Epithelial cell of prostate (primary cell): ENCODE measurements around the gene SLN.

ENCODE experiments used
- DNase-seq: peaks from one replicate; pipeline ENCODE4 v3.0.0-alpha.2; 2011; ENCODE audit warnings: low read depth, low spot score
- H3K27ac ChIP-seq: fragments of 450-650 bp; 2 replicates; pipeline ENCODE4 v1.5.1; 2017; ENCODE audit warnings: mild to moderate bottlenecking

The SLN gene

DNA sequence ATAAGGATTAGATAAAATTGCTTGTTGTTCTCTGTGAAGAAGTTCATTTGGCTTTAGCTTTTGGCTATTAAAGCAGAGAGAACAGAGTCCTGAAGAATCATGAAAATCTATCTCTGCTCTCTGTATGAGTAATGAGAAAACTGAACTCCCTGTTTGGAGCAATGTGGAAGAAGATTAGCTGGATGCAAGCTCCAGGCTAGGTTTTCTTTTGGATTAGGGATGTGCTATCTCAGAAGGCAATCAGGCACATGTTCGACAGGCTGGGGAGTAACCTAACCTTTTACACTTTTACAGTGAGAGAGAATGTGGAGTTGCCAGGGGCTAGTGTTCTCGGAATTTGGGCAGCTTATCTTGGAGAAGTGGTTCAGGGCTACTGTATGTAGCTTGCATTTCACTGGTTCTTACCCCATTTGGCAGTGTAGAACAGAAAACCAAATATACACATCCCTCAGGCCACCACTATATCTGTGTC is 8.5 kb upstream of the SLN start:
- no peak for DNase-seq
- H3K27ac ChIP-seq = no peak overlapping the region

DNA sequence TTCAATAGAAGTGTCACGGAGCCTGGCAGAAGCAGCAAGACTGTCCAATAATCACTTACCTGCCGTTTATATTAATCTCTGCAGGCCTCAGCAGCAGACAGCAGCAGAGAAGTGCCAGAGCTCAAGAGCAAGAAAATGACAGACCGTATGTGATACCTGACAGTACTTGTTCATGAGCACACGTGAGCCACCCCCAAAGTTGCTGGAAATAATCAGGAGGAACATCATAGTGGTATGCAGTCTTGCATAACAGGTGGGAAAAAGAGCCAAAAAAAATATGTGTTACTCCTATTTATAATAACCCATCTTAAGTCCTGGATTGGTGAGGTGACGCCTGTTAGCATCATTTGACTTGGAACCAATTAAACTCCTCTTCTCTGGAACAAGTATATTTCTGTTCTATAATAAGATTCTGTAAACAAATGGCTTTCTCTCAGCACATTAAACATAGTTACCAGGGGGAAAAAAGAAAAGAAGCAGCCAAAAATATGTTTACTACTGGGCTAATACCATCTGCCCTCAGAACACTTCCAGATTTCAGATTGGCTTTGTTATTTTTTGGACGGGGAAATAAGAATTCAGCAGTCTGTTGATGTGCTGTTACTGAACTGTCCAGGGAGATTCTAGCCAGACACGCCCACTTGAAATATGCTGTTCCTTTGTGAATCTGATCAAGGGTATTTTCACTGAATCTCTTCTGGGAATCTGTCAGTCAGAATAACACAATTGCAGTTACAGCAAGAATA is 7.9 kb upstream of the SLN start:
- no peak for DNase-seq
- no peak overlapping the region for H3K27ac ChIP-seq

DNA sequence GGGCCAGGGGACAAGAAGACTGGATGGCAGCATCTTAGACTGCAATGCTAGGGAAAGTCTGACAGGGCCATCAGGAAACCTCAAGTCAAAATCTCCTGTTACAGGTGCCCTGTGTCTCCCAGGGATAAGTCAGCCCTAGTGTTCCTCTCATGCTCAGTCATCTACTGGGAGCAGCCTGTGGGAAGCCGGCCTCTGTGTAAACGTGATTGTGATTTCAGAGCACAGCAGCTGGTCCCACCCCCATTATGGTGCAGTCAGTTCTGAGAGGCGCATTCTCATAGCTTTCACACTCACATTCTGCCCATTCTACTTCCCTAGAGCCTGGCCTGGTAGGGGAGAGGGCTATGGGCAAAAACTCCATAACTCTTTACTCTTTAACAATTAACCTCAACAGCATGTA is 7.2 kb upstream of the SLN start:
- H3K27ac ChIP-seq = no peak overlapping the region
- no peak for DNase-seq

DNA sequence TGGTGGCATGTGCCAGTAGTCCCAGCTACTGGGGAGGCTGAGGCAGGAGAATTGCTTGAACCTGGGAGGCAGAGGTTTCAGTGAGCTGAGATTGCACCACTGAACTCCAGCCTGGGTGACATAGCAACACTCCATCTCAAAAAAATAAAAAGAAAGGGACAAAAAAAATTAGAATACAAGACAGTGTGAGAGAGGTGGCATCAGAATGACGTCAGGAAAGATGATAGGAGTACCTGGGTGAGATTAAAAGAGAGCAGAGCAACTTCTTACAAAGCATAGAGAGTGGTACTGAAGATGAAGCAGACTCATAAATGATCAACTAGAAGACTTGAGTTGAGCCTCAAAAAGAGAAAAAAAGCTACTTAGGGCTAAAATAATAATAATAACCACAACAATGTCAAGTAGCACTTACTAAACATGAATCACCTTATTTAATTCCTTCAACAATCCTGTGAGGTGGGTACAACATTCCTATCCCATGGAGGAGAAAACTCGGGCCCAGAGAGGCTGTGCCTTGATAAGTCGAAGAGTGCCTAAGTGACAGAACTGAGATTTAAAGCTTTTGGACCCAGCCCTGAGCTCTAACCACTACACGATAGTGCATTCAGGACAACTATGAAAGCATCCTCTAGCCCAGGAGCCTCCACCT is 5.2 kb upstream of the SLN start:
- no peak for DNase-seq

DNA sequence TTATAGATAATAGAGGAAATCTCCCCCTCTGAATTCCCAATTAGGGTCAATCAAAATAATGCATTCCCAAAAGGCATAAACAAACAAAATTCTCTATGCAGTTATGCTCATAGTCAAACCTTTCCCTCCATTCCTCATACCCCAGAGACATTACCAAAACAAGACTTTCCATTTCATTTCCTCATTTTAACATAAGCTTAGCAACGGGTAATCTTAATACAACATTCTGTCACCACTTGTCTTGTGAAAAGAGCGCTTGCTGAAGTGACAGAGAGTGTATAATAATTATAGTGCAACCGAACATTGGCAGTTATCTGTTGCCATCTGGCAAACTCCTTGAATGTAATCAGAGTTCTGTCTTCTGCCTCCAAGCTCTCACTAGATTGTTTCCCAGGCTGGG is 1.2 kb upstream of the SLN start:
- no peak for DNase-seq
- H3K27ac ChIP-seq = no peak overlapping the region

More for the DNA sequence above, 5.2 kb upstream of the SLN start:
- no peak overlapping the region for H3K27ac ChIP-seq

DNA sequence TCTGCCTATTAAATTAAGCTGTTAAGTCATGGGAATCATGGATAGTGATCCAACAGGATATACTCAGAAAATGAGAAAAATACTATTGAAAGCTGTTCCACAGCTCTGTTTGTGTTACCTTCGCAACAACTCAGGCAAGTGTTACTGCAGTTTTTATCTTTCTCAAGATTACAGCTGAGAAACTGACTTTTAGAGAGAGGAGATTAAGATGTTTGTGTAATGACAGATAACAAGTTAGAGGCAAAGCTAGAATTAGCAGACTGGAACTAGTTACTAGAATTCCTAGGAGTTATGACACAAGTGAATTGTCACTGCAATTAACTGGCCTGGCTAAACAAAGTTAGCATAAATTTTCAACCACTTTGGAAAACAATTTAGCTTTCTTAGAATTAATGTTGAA is 1.6 kb downstream of the SLN start:
- no peak for DNase-seq

DNA sequence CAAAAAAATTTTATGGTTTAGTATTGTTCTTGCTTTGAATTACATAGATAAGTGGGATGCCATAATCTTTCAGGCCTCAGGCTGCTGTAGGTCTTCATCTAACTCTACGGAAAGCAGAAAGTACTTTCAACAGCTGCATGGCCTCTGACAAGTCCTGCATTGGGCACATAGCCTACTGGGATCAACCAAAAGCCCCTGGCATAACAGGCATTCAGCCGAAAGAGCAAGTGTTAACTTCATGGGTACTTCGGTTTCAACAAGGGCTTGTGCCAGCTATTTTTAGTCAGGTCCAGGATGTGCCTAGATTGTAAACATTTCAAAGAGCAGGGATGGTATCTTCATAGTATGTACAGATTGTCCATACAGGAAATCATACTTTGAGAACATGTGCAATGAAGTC is 3.1 kb downstream of the SLN start:
- no peak for DNase-seq
- H3K27ac ChIP-seq = no peak overlapping the region

More for the DNA sequence above, 1.6 kb downstream of the SLN start:
- H3K27ac ChIP-seq = no peak overlapping the region

DNA sequence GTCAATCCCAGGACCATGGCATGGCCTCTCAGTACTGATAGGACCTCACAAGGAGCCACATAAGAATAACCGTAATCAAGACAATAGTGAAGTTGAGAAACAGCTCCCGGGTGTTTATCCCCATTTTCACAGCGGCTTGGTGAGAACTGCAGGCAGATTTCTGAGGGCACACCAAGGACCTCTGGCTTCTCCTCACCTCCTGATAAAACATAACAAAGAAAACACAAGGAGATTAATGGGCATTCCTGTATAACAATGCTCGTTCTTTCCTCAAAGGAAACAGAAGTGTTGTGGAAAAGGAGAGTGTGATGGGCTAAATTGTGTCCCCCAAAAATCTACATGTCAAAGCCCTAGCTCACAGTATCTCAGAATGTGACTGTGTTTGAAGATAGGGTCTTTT is 4.0 kb downstream of the SLN start:
- no peak overlapping the region for H3K27ac ChIP-seq
- no peak for DNase-seq

DNA sequence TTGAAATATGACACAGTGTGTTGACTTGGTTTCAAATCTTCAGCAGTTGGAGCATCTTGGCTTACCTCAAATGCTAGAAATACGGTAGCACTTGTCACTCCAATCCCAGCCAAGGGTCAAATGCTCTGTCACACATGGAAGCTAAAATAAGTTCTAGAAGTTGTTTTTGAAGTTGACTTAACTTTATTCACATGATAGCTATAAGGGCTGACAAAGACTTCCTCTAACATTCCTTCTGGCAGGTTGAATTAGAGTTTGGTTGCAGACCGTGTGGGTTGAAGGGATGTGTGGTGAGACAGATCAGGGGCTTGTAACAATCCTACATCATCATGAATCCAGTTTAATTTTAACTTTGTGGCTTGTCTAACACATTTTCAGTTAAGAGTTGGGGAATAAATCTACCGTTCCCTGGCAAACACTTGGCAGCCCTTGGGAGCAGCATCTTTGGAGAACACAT is 4.6 kb downstream of the SLN start:
- H3K27ac ChIP-seq = no peak overlapping the region
- DNase-seq = no peak

DNA sequence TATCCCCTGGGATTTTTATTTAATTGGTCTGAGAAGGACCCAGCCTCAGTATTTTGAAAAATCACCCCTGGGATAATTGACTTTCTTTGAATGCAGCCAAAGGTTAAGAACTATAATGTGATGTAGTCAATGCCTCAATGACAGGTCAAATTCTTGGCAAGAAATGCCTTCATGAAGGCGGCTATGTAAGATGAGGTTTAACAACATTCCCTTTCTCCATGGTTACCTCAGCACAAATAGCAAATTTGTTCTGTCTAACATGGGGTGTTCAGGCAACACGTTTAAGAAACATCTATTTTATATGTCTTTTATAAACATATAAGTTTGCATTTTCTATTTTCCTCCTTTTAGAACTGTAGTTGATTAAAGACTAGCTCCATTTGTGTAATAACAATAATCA is 5.3 kb downstream of the SLN start:
- DNase-seq = no peak
- H3K27ac ChIP-seq = no peak overlapping the region

DNA sequence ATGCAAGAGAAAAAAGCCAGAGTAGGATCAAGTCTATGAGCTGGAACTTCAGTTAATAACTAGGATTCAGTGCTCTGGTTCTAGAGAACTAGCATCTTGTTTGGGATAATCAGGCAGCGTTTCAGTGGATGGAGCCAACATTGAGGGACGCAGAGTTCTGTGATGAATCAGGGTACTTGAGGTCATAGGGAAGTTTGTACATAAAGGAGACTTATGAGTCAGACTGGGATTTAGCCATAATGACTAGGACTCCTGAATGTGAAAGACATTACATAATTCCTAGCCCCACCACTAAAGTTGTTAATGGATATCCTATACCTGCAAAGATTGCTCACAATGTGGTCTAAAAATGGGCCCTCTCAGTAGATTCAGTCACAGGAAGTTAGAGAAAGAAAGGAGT is 6.8 kb downstream of the SLN start:
- peak overlapping the region; percentile 3 for H3K27ac ChIP-seq
- DNase-seq = peak; percentile 79

DNA sequence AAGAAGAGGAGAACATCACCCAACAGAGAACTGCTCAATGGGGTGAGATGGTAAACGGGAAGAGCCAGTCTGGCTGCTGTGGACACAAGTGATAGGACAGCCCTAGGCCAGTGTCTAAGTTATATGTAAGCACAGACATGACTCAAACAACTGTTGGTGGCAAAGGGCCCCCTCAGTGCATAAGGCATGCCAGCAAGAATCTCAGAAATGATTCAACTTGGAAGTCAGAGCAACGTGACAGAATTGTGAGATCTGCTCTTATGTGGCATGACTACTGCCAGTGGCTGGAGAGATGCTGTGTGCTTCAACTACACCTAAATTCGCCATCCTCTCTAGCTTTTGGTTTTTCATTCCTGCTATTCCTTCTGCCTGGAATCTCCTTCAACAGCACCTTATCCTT is 7.4 kb downstream of the SLN start:
- H3K27ac ChIP-seq = peak overlapping the region; percentile 3
- peak; percentile 22 for DNase-seq

DNA sequence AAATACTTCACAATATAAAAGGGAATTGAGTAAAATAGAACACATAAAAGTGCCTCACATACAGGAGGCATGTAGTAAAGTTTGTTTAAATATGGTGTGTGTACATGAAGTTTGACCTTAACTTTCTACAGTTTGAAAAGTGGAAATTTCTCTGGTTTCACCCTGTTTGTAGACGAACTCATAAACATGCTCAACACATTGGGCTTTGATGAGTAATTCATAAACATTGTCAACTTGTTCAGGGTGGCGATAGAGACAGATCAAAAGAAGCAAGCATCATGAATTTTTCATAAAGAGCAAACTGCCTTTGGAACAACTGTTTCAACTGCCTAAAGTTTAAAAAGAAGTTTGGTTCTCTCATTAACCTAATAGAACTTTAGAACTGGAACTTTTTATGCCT is 9.1 kb downstream of the SLN start:
- no peak for DNase-seq
- no peak overlapping the region for H3K27ac ChIP-seq

DNA sequence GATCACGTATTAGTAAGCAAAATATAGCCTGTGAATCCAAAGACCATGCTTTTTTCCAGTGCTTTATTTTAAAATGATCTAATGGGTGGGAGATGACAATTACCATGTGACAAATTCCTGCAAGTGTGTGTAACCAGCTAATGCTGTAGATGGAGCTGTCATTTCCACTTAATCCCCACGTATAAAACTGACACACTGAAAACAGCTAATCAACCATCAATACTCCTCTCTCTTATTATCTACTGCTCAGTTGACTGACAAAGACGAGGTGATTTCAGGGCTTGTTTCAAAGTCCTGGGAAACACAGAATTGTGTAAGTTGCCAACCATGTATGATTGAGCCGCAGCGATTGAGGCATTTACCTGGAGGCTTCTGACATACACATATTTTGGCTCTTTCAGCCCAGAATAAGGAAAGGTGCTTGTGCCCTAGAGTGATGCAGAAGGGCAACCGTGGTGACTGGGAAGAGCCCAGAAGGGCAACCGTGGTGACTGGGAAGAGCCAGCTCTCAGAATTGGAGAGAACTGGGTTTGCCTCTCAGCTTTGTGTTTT is 9.7 kb downstream of the SLN start:
- H3K27ac ChIP-seq = no peak overlapping the region

DNA sequence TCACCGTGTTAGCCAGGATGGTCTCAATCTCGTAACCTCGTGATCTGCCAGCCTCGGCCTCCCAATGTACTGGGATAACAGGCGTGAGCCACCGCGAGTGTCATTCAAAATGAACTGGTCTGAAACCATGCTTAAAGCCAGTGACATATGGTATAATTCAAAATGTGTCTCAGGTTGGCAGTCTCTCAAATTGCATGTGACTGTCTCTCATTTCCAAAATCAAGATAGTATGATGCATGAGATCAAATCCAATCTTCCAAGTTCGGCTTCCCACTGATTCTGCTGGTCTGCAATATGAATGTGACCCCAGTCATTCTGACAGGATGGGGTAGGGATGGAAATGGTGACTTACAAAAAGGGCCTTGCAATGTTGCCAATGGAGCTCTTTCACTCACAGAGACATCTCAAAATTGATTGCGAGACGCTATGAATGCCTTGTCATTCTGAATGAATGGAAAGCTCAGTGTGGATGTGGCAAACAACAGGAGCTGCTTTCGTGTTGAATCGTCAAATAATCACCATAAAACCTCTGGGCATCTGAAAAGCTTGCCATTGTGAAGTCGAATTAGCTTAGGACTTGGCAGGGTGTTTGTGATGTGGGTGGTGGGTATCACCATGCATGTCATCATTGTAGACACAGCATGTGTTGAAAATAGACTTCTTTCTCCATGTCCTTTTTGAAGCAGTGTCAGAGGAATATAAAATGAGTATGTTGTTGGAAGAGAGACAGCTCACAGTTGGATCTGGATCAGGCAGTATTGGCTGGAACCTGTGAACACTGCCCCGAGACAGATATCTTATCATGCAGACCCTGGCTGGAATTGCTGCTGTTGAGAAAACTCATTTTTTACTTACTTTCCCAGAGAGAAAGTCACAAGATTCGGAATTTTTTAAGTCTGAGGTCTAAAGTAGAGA is 12.2 kb downstream of the SLN start:
- DNase-seq = no peak
- H3K27ac ChIP-seq = no peak overlapping the region

More for the DNA sequence above, 9.7 kb downstream of the SLN start:
- DNase-seq = no peak

DNA sequence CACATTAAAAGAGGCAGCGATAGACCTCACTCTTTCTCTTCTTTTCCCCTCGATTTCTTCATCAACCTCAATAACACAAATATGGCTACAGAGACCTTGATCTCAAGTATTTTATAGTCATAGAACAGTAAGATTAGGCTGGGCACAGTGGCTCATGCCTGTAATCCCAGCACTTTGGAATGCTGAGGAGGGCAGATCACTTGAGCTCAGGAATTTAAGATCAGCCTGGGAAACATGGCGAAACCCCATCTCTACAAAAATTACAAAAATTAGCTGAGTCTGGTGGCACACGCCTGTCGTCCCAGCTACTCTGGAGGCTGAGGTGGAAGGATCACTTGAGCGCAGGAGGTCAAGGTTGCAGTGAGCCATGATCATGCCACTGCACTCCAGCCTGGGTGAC is 14.6 kb downstream of the SLN start:
- no peak for DNase-seq

DNA sequence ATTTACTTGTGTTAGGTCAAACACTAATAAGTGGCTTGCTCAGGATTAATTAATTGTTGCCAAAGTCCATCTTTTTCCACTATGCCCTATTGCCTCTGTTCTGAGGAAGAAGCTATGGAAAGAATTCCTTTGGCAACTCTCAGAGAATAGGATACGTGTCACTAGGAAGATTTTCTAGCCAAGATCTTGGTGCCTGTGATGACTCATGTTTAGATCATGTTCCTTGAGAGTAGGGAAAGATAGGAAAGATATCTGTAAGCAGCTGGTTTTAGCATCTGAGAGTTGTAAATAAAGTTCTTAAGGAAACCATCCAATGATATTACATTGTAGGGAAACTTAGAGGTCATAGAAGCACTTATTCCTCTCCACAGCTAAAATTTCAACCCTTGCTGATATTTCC is 15.7 kb downstream of the SLN start:
- H3K27ac ChIP-seq = no peak overlapping the region
- DNase-seq = peak; percentile 12

More for the DNA sequence above, 14.6 kb downstream of the SLN start:
- H3K27ac ChIP-seq = no peak overlapping the region

DNA sequence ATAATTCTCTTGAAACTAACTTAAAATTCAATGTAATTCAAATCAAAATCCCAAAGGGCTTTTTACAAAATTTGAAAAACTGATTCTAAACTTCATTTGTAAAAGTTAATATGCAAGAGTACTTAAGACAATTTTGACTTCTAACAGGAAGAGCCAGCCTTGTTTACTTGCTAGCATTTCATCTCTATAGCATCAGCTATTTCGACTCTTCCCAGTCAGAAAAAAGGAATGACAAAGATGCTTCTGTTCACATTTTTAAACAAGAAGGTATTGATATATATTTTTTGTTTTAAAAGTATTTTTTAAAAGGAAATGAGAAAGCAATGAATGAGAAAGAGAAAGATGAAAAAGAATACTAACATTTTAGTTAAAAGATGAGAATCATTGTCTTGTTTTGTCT is 16.4 kb downstream of the SLN start:
- DNase-seq = no peak
- H3K27ac ChIP-seq = no peak overlapping the region

DNA sequence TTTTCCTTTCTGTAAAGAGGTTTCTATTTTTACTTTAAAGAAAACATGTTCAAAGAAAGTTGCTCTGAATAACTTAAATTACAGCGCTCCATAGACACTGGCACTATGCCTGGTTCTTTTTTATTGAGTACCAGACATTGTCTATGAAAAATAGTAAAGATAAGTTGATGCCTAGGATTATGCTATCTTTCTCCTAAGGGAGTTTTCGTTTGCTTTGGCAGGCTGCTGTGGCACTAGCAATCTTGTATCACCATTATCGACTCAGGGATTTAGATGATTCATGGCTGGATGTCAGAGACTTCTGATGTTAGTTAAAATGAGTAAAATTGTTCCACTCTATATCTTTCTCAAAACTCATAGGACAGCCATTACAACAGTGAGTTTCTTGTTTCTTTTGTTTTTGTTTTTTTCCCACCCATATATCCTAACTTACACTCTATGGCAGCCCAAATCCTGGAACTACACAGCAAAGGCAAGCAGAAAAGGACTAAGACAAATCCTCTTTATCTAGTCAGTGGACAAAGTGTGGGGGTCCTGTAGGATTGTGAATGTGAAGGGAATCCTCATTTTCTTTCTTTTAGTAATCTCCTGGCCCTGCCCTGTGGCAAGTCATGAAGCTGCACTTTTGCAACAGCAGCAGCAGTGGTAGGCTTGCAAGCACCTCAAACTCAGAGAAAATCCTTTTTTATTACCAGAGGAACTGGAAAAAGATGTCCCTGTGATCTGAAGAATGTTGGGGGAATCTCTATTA is 20.7 kb downstream of the SLN start:
- DNase-seq = no peak
- H3K27ac ChIP-seq = no peak overlapping the region
